ENCODE results near the gene SLC30A5. TPM values are rescaled to one million over a fixed set of nuclear protein-coding genes. Genes with fewer than 3 reads are reported as not detected.

SLC30A5 gene
- total RNA-seq, 1 donor from 2014 or later, result 60.5 TPM

DNA sequence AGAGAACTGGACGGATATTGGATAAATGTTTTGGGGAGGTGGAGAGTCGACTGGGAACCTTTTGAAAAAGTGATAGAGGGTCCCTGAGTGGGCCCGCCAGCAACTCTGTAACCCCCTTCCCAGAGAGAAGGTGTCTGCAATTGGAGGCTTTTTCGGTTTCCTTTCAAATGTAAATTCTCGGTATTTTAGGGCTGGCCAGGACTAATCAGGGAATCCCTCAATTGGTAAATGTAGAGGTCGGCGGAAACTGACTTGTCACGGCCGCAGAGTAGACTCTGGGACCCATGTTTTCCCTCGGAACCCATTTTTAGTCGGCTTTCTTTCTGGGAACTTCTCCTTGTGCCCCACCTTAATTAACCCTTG, 73.7 kb downstream of the SLC30A5 start:
- no peak for DNase-seq (ENCODE audit: low spot score)

DNA sequence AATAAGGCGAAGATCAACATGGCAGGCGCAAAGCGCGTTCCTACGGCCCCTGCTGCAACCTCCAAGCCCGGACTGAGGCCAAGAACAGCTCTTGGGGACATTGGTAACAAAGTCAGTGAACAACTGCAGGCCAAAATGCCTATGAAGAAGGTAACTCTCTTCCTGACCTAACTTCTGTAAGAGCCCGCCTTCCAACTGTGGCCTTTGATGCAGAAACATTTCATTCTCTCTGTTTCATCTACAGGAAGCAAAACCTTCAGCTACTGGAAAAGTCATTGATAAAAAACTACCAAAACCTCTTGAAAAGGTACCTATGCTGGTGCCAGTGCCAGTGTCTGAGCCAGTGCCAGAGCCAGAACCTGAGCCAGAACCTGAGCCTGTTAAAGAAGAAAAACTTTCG, 74.1 kb downstream of the SLC30A5 start:
- no peak for DNase-seq (ENCODE audit: low spot score)

- DNase-seq (ENCODE audit: low spot score), result no peak
Measured at GRCh38 chr5:69170495-69170894, 76.7 kb downstream of the SLC30A5 start.

- no peak for DNase-seq (ENCODE audit: low spot score)
Measured at GRCh38 chr5:69170969-69171368, 77.2 kb downstream of the SLC30A5 start.

Other genes starting within 250 kb of the SLC30A5 start
- gene CCNB1, start 73.1 kb downstream of the SLC30A5 start, total RNA-seq, result 8.1 TPM
- gene CENPH, start 95.6 kb downstream of the SLC30A5 start, total RNA-seq, result 1.8 TPM
- gene CDK7, start 140.9 kb downstream of the SLC30A5 start, total RNA-seq, result 21.1 TPM
- 12.3 TPM for gene CCDC125, start 238.8 kb downstream of the SLC30A5 start, total RNA-seq